ENCODE data around the gene PLXND1.
A peak's percentile ranks its signal among the peaks of the same experiment; 100 is the strongest.

PLXND1 gene

DNA sequence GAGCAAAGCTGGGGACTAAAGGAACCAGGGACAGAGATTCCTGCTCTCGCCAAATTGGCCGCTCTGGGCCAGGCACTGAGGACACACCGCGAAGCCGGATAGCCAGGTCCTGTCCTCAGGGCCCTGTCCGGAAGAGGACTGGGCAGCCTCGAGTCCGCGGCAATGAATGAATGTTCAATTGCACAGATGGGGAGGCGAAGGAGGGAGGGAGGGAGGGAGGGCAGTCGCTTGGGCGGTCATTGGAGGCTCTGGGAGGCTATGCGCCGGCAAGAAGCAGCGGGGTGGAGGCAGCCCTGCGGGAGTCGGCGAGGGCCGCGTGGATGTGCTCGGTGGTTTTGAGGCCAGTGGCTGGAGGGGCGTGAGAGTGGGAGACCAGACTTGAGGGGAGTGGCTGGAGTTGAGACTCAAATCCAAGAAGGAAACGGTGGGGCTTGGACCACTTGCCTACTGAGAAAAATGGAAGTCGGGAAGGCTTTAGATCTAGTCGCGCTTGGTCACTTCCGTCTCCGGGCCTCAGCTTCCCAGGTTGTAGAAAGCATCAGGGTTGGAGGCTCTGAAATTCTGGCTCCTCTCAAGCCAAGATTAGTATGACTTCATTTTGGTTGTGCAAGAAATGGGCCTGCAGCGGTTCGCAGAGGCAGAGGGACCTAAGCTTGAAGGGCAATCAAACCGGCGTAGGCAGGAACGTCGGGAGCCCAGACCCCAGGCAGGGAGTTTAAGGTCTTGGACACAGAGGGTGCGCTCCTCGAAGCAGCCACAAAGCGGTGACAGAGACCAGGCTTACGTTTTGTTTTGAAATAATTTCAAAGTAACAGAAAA is 21.1 kb upstream of the PLXND1 start:
- peak; percentile 77 for DNase-seq

DNA sequence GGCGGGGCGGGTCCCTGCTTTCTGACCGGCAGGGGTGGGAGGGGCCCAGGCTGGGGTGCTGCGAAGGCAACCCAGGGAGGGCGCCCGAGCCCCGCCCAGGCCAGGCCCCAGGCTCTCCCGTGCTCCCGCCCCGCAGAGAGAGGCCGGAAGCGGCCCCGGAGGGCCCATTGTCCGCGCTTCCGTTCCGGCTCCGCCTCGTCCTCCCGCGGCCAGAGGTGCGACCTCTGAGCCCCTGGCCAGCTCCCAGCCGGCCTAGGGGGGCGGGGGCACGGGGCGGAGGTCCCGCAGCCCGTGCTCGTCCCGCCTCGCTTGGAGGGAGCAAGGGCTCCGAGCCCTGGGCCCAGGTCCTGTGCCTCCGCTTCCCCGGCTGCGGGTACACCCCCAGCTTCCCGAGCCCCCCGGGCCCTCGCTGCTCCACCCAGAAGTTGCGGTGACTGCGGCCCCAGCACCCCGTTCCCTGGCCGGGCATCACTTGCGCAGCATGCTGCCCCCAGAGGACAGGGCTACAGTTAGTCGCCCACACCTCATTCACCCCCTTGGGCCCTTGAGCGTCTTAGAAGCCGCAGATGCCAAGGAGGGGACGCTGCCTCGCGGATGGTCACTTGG is 20.4 kb upstream of the PLXND1 start:
- DNase-seq: peak; percentile 75

DNA sequence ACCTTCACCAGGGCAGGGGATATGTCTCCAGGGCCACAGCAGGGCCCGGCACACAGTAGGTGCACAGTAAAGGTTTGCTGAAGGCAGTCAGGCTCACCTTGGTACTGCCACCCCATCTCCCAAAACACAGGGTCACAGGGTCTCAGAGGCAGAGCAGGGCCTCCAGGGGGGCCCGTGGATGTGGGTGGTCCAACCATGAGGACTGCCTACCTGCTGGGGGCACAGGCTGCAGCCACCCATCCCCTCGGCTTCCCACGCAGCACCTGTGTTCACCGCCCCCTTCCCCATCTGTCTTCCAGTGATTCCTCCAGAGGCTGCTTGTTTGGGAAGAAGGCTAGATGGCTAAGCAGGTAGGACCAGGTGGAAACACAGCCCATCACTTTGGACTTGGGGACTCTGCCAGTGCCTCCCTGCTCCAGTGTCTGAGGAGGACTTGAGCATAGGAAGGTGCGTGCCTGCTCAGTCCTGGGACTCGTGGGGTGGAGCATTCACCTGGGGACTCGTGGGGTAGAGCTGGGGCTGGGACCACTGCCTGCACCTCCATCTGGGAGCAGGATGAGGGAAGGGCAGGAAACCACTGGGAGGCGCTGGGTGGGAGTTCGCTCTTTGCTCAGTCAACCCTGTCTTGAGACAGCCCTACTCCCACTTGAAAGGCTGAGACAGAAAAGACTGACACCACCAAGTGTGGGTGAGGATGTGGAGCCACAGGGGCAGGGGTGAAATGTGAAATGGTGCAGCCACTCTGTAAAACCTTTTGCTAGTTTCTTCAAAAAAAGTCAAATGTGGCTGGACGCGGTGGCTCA is 18.8 kb upstream of the PLXND1 start:
- DNase-seq: peak; percentile 13

GRCh38 chr3:129624347-129625071 is 18.0 kb upstream of the PLXND1 start:
- no peak for DNase-seq

GRCh38 chr3:129623447-129624118 is 17.1 kb upstream of the PLXND1 start:
- no peak for DNase-seq

- no peak for DNase-seq
Observed at GRCh38 chr3:129622933-129623332, 16.5 kb upstream of the PLXND1 start.

DNA sequence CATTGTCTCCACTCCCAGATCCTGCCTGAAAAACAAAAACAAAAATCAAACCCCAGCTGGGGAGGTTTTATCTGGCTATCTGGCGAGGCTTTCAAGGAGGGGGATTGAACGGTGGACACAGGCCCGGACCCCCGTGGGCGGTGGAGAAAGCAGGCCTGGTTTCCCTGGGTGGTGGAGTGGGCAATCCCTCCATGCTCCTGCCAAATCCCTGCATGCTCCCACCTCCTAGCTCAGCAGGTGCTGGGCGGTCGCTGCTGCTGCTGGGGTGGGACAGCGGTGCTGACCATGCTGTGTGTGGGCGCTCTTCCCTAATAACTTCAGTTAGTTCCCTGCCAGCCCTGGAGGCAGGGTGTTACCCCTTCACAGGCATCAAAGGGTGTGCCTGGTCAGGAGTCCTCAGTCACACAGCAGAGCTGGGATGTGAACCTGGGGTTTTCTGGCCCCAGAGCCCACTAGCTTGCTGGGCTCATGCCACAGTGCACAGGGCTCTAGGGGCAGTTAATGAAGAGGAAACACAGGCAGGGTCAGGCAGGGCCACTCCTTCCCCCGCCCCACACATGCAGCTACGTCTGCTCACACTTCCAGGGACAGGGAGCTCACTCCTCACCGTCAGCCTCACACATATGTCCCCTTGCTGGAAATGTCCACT is 15.9 kb upstream of the PLXND1 start:
- DNase-seq: no peak

DNA sequence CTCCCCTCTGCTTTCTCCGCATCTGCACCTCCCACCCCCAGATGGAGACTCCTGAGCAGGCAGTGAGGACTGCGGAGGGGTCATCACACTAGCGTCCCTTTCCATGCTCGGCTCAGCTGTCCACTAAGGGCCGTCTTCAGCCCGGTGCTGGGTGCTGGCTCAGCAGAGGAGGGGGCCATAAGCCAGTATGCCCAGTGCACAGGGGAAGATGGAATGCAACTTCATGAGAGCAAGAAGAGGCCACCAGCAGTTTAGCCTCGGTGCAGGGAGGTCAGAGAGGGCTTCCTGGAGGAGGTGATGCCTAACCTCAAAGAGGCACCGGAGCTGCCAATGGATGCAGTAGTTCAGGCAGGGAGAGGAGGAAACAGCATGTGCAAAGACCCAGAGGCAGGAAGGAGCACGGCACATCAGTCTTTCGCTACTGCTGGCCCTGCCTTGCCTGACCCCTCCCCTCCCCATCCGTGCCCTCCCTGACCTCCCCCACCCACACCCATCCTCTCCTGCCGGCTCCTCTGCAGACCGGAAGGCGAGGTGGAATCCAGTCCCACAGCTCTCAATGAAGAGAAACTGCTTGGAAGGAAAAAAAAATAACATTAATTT is 15.2 kb upstream of the PLXND1 start:
- DNase-seq: no peak

- DNase-seq: no peak
Observed at GRCh38 chr3:129620828-129621559, 14.5 kb upstream of the PLXND1 start.

GRCh38 chr3:129619726-129620162 is 13.3 kb upstream of the PLXND1 start:
- no peak for DNase-seq

GRCh38 chr3:129618901-129619671 is 12.6 kb upstream of the PLXND1 start:
- DNase-seq: no peak

GRCh38 chr3:129618186-129618820 is 11.8 kb upstream of the PLXND1 start:
- no peak for DNase-seq

GRCh38 chr3:129617381-129618185 is 11.1 kb upstream of the PLXND1 start:
- DNase-seq: no peak

- DNase-seq: no peak
Observed at GRCh38 chr3:129616713-129617112, 10.2 kb upstream of the PLXND1 start.

GRCh38 chr3:129616291-129616690 is 9.8 kb upstream of the PLXND1 start:
- DNase-seq: no peak

GRCh38 chr3:129615751-129616281 is 9.3 kb upstream of the PLXND1 start:
- DNase-seq: no peak

DNA sequence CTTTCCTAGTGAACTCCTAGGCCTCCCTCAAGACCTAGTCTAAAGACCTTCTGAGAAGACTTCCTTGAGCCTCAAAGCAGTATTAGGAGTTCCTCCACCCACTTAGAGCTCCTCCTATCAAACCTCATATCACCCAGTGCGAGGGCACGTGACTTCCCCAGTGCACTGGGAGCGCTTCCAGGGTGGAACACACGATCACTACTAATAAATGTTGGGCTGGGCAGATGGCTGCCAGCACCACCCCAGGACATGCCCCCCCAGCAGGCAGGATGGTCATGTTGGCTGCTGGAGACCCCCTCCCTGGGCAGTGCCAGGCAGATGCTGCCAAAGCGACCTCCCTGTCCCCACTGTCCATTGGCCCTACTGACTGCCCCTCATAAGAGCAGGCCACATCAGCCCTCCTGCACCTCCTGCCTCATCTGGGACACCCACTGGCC is 8.5 kb upstream of the PLXND1 start:
- no peak for DNase-seq

GRCh38 chr3:129614435-129614834 is 8.0 kb upstream of the PLXND1 start:
- DNase-seq: no peak

Measured in NCI-H1694 (cell line).